ENCODE measurements around the gene KRTAP10-1. TPM values are rescaled to one million over a fixed set of nuclear protein-coding genes. Genes with fewer than 3 reads are reported as not detected.

KRTAP10-1 gene
- total RNA-seq, 1 experiment from 2014 or later: not detected

GRCh38 chr21:44534688-44535087, 5.3 kb downstream of the KRTAP10-1 start:
- no TSS peak for BruUV-seq (replicated peaks)
- no peaks in the 10 kb centered on the region for H3K27me3 ChIP-seq (replicated peaks; ENCODE audit: control insufficient read depth, insufficient read depth, low read length)
- peaks cover 15% of the 10 kb centered on the region for H3K27me3 Mint-ChIP-seq (ENCODE audit: insufficient read depth, unreplicated experiment)
- no peaks in the 10 kb centered on the region for H3K9me3 ChIP-seq
- no peaks in the 10 kb centered on the region for H3K36me3 Mint-ChIP-seq (ENCODE audit: insufficient read depth, unreplicated experiment)
- intact Hi-C loops (cut with micrococcal nuclease; ENCODE audit: unreplicated experiment): no loop called here
- DNase-seq: no peak
- H3K27ac Mint-ChIP-seq (ENCODE audit: unreplicated experiment): no peak overlapping the region
- no peaks in the 10 kb centered on the region for H3K9me3 Mint-ChIP-seq (ENCODE audit: unreplicated experiment)
- H3K36me3 ChIP-seq (ENCODE audit: control insufficient read depth, insufficient read depth, low read length): no peaks in the 10 kb centered on the region
- ChIA-PET CTCF (no interaction called here), POLR2A (no interaction called here)
- H3K4me1 ChIP-seq: no peaks in the 10 kb centered on the region
- H3K4me3 Mint-ChIP-seq (ENCODE audit: unreplicated experiment): no peak overlapping the region
- H3K4me3 ChIP-seq (ENCODE audit: low read depth, low read length): no peak overlapping the region
- no peak for TF ChIP-seq CTCF (IDR thresholded peaks at IDR 0.05; ENCODE audit: insufficient read depth in 1 of 2, low read depth in 1 of 2, low read length in 1 of 2, severe bottlenecking in 1 of 2, unreplicated experiment in 1 of 2)
- H3K4me1 Mint-ChIP-seq (ENCODE audit: low read depth, unreplicated experiment): no peaks in the 10 kb centered on the region

- no peaks in the 10 kb centered on the region for H3K4me1 ChIP-seq
- TF ChIP-seq CTCF (IDR thresholded peaks at IDR 0.05; ENCODE audit: insufficient read depth in 1 of 2, low read depth in 1 of 2, low read length in 1 of 2, severe bottlenecking in 1 of 2, unreplicated experiment in 1 of 2): no peak
- no peak overlapping the region for H3K4me3 Mint-ChIP-seq (ENCODE audit: unreplicated experiment)
- POLR2A ChIA-PET: no interaction called here
- BruUV-seq (replicated peaks): no TSS peak
- H3K4me3 ChIP-seq (ENCODE audit: low read depth, low read length): no peak overlapping the region
- CTCF ChIA-PET: no interaction called here
- no peaks in the 10 kb centered on the region for H3K27me3 ChIP-seq (replicated peaks; ENCODE audit: control insufficient read depth, insufficient read depth, low read length)
- no peak for DNase-seq
- H3K27ac Mint-ChIP-seq (ENCODE audit: unreplicated experiment): no peak overlapping the region
- peaks cover 12% of the 10 kb centered on the region for H3K27me3 Mint-ChIP-seq (ENCODE audit: insufficient read depth, unreplicated experiment)
- intact Hi-C loops (cut with micrococcal nuclease; ENCODE audit: unreplicated experiment): no loop called here
- no peaks in the 10 kb centered on the region for H3K9me3 Mint-ChIP-seq (ENCODE audit: unreplicated experiment)
- H3K4me1 Mint-ChIP-seq (ENCODE audit: low read depth, unreplicated experiment): no peaks in the 10 kb centered on the region
- H3K36me3 ChIP-seq (ENCODE audit: control insufficient read depth, insufficient read depth, low read length): no peaks in the 10 kb centered on the region
- no peaks in the 10 kb centered on the region for H3K9me3 ChIP-seq
- no peaks in the 10 kb centered on the region for H3K36me3 Mint-ChIP-seq (ENCODE audit: insufficient read depth, unreplicated experiment)
These were observed 5.9 kb downstream of the KRTAP10-1 start for GRCh38 chr21:44533891-44534627.

GRCh38 chr21:44533121-44533890, 6.7 kb downstream of the KRTAP10-1 start:
- H3K27me3 ChIP-seq (replicated peaks; ENCODE audit: control insufficient read depth, insufficient read depth, low read length): no peaks in the 10 kb centered on the region
- peak in 1 of 2 experiments; percentile 28 for DNase-seq
- BruUV-seq (replicated peaks): no TSS peak
- H3K9me3 ChIP-seq: no peaks in the 10 kb centered on the region
- POLR2A ChIA-PET: no interaction called here
- CTCF ChIA-PET: no interaction called here
- no peaks in the 10 kb centered on the region for H3K4me1 Mint-ChIP-seq (ENCODE audit: low read depth, unreplicated experiment)
- TF ChIP-seq CTCF (IDR thresholded peaks at IDR 0.05; ENCODE audit: insufficient read depth in 1 of 2, low read depth in 1 of 2, low read length in 1 of 2, severe bottlenecking in 1 of 2, unreplicated experiment in 1 of 2): no peak
- H3K4me1 ChIP-seq: no peaks in the 10 kb centered on the region
- intact Hi-C loops (cut with micrococcal nuclease; ENCODE audit: unreplicated experiment): no loop called here
- no peak overlapping the region for H3K27ac Mint-ChIP-seq (ENCODE audit: unreplicated experiment)
- H3K36me3 ChIP-seq (ENCODE audit: control insufficient read depth, insufficient read depth, low read length): no peaks in the 10 kb centered on the region
- no peaks in the 10 kb centered on the region for H3K36me3 Mint-ChIP-seq (ENCODE audit: insufficient read depth, unreplicated experiment)
- no peak overlapping the region for H3K4me3 Mint-ChIP-seq (ENCODE audit: unreplicated experiment)
- H3K9me3 Mint-ChIP-seq (ENCODE audit: unreplicated experiment): no peaks in the 10 kb centered on the region
- no peak overlapping the region for H3K4me3 ChIP-seq (ENCODE audit: low read depth, low read length)
- H3K27me3 Mint-ChIP-seq (ENCODE audit: insufficient read depth, unreplicated experiment): peaks cover 9% of the 10 kb centered on the region
